Right atrium auricular region (tissue), 2 donors: ENCODE measurements around the gene PIP4K2C. TPM values are rescaled to one million over a fixed set of nuclear protein-coding genes. Genes with fewer than 3 reads are reported as not detected.
A peak's percentile ranks its signal among the peaks of the same experiment; 100 is the strongest.

Experiments used
- DNase-seq: peaks from one replicate; pipeline ENCODE4 v3.0.0-alpha.2; 2019; ENCODE audit warnings: low spot score
- H3K27ac ChIP-seq, 2 donors: fragments of 200-600 bp; sonication (generic); 1 replicate in 1 of 2; 2 replicates in 1 of 2; pipeline ENCODE4 v1.5.1; 2016 to 2019
- H3K27me3 ChIP-seq, 2 donors: fragments of 200-600 bp; sonication (generic); one replicate each; pipeline versions ENCODE4 v1.5.1 to v1.6.0; 2017 to 2019
- H3K36me3 ChIP-seq: fragments of 200-600 bp; sonication (generic); one replicate; pipeline ENCODE4 v1.5.1; 2016
- H3K4me1 ChIP-seq, 2 donors: fragments of 200-600 bp; sonication (generic); one replicate each; pipeline versions ENCODE4 v1.5.1 to v1.6.0; 2017 to 2019
- H3K4me3 ChIP-seq, 2 donors: fragments of 200-600 bp; sonication (generic); 1 replicate in 1 of 2; 2 replicates in 1 of 2; pipeline ENCODE4 v1.5.1; 2017 to 2019; ENCODE audit warnings: mild to moderate bottlenecking in 1 of 2, moderate library complexity in 1 of 2
- H3K9me3 ChIP-seq, 2 donors: fragments of 200-600 bp; sonication (generic); one replicate each; pipeline ENCODE4 v1.5.1; 2019
- total RNA-seq, 2 donors: library from RNA; depleted of rRNA; stranded (reverse); fragments of >200 nt; gene quantifications; one replicate each; pipeline ENCODE4 v1.1.0, GENCODE V29; 2016
- TF ChIP-seq, protein P1 (sequence below), 2 donors: fragments of 200-600 bp; sonication (generic); IDR thresholded peaks; one replicate each; pipeline ENCODE4 v1.5.1; 2019; ENCODE audit warnings: antibody characterized with exemption in 2 of 2

Gene PIP4K2C
- total RNA-seq, 2 donors from 2014 or later: 22.1 to 25.2 TPM

DNA sequence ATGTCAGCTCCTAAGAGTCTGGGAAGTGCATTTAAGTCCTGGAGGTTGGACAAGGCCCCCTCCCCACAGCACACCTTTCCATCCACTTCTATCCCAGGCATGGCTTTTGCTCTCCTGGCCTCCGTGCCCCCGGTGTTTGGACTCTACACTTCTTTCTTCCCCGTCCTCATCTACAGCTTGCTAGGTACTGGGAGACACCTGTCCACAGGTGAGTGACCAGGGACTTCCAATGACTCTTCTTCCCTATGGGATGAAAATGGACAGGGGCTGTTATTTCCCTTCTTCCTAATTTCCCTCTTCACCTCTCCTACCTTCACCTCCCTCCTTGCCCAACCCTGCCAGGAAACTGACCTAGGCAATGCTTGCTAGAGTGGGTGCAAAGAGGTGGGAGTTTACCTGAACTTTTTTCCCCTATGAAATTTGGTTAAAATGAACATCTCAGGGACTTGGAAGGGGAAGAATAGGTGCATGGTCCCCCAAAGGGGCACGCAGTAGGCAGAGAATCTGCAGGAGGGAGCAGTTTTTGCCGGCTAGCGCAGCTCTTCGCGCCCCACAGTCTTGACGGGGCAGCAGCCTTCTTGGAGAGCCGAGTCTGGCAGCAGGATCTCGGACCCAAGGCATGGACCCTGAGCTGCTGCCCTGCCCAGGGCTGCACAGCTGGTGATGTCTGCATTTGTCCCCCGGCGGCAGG is 29.4 kb downstream of the PIP4K2C start:
- H3K4me3 ChIP-seq: peak overlapping the region in 1 of 2 donors; percentile 51
- peaks cover 0 to 34% of the 10 kb centered on the region in 2 donors for H3K4me1 ChIP-seq
- TF ChIP-seq, protein P1, sequence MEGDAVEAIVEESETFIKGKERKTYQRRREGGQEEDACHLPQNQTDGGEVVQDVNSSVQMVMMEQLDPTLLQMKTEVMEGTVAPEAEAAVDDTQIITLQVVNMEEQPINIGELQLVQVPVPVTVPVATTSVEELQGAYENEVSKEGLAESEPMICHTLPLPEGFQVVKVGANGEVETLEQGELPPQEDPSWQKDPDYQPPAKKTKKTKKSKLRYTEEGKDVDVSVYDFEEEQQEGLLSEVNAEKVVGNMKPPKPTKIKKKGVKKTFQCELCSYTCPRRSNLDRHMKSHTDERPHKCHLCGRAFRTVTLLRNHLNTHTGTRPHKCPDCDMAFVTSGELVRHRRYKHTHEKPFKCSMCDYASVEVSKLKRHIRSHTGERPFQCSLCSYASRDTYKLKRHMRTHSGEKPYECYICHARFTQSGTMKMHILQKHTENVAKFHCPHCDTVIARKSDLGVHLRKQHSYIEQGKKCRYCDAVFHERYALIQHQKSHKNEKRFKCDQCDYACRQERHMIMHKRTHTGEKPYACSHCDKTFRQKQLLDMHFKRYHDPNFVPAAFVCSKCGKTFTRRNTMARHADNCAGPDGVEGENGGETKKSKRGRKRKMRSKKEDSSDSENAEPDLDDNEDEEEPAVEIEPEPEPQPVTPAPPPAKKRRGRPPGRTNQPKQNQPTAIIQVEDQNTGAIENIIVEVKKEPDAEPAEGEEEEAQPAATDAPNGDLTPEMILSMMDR (IDR thresholded peaks at IDR 0.05): no peak
- H3K9me3 ChIP-seq: no peaks in the 10 kb centered on the region
- no peak overlapping the region for H3K27ac ChIP-seq
- DNase-seq: no peak
- H3K27me3 ChIP-seq: peaks cover 11 to 14% of the 10 kb centered on the region in 2 donors
- H3K36me3 ChIP-seq: no peaks in the 10 kb centered on the region

DNA sequence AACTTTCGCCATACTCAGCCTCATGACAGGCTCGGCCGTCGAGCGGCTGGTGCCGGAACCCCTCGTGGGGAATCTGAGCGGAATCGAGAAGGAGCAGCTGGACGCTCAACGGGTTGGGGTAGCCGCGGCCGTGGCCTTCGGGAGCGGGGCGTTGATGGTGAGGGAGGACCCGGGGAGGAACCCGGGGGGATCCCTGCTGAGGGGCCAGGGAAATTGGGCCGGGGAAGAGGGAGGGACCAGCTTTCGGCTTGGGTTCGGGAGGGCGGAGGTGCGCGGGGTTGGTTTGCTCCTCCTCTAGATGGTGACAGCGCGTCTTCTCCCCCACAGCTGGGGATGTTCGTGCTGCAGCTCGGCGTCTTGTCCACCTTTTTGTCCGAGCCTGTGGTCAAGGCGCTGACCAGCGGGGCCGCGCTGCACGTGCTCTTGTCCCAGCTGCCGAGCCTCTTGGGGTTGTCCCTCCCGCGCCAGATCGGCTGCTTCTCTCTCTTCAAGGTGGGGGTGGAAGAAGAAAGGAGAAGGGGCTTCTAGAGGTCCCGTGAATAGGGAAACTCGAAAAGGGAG is 30.0 kb downstream of the PIP4K2C start:
- Histone ChIP-seq H3K27ac (no peak overlapping the region), H3K4me3 (peak overlapping the region; percentile 32 to 51), H3K9me3 (no peaks in the 10 kb centered on the region), H3K27me3 (peaks cover 11 to 14% of the 10 kb centered on the region in 2 donors), H3K4me1 (peaks cover 0 to 34% of the 10 kb centered on the region in 2 donors), H3K36me3 (no peaks in the 10 kb centered on the region)
- DNase-seq: no peak
- TF ChIP-seq, protein P1 (IDR thresholded peaks at IDR 0.05): no peak

DNA sequence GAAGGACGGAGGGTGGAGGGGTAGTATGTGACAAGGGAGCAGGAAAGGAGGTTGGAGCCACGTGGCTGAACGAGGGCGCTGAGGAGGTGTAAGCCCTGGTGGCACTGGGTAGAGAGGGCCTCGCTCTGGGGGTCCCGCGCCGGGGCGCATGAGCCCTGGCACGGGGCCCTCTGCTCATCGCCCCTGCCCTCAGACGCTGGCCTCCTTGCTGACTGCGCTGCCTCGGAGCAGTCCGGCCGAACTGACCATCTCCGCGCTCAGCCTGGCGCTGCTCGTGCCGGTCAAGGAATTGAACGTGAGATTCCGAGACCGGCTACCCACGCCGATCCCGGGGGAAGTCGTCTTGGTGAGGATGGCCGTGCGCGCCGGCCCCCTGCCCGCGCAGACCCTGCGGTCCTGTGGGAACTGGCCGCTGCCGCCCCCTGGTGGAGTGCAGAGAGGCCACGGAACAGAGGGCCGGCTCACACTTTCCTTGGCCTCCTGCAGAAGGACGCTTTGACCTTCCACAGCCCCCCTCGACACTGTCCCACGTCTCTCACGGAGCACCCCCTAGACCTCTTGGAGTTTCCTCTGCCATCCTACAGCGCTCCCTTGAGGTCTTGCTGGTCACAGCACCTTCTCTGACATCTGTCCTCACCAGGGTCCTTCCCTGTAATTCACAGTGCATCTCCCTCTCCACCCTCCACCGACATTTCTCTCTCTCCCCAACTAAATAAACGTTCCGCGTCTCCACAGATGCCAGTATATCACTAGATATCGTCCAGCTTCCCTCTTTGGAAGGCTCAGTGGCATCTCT is 30.7 kb downstream of the PIP4K2C start:
- no peak for DNase-seq
- peaks cover 0 to 34% of the 10 kb centered on the region in 2 donors for H3K4me1 ChIP-seq
- peaks cover 11 to 14% of the 10 kb centered on the region in 2 donors for H3K27me3 ChIP-seq
- TF ChIP-seq, protein P1 (IDR thresholded peaks at IDR 0.05): peak; percentile 88 to 97
- no peaks in the 10 kb centered on the region for H3K9me3 ChIP-seq
- H3K36me3 ChIP-seq: no peaks in the 10 kb centered on the region
- H3K4me3 ChIP-seq: peak overlapping the region; percentile 32 to 51
- H3K27ac ChIP-seq: no peak overlapping the region

DNA sequence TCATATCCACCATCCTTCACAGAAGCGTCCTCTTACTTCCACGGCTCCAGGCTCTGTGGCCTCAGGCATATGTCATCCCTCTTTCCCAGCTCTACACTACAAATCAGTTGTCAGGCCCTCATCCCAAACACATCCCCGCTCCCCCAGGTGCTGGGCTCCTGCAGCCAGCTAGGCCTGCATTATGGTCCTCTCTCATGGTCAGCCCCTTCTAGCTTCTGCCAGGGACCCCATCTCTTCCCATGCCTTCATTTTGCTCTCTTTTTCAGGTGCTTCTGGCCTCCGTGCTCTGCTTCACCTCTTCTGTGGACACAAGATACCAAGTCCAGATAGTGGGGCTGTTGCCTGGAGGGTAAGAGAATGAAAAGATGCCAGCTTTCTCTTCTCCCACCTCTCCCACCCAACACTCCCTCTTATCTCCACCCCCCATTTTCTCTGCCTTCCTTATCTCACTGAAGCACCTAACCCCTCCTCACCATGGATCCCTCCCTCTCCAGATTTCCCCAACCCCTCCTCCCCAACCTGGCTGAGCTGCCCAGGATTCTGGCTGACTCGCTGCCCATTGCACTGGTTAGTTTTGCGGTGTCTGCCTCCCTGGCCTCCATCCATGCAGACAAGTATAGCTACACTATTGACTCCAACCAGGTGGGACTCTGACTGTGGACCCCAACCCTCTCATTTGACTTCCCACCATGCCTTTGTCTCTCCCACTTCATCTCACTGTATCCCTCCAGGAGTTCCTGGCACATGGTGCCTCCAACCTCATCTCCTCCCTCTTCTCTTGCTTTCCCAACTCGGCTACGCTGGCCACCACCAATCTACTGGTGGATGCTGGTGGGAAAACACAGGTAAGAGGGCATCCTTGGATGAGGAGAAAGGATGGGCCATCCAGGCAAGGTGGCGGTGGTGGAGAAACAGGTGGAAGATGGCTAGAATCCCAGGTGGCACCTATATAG is 31.6 kb downstream of the PIP4K2C start:
- TF ChIP-seq, protein P1 (IDR thresholded peaks at IDR 0.05): no peak
- Histone ChIP-seq H3K9me3 (no peaks in the 10 kb centered on the region), H3K27me3 (peaks cover 12 to 14% of the 10 kb centered on the region in 2 donors), H3K27ac (no peak overlapping the region), H3K36me3 (no peaks in the 10 kb centered on the region), H3K4me3 (no peak overlapping the region), H3K4me1 (peaks cover 0 to 37% of the 10 kb centered on the region in 2 donors)
- DNase-seq: no peak

DNA sequence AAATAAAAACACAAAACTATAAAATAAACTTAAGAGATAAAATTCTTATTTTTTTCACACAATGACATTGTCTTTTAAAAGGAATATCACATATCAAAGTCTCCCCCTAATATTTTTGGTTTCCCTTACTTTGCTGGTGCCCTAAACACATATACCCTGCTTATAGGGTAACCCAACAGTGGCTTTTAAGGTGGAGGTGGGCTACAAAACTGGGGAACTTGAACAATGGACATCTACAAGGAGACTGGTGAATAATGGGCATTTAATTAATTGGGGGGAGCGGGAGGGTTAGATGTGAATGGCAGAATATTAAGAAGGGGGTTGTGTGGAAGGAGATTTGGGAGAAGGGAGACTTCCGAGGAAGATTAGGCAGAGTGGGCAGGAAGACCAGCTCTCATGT is 32.4 kb downstream of the PIP4K2C start:
- Histone ChIP-seq H3K4me3 (no peak overlapping the region), H3K36me3 (no peaks in the 10 kb centered on the region), H3K4me1 (peaks cover 0 to 44% of the 10 kb centered on the region in 2 donors), H3K9me3 (no peaks in the 10 kb centered on the region), H3K27ac (no peak overlapping the region), H3K27me3 (peaks cover 17 to 18% of the 10 kb centered on the region in 2 donors)
- TF ChIP-seq, protein P1 (IDR thresholded peaks at IDR 0.05): no peak
- no peak for DNase-seq
